Hepatocyte (in vitro differentiated cells): ENCODE measurements around the gene CACNG6. TPM values are rescaled to one million over a fixed set of nuclear protein-coding genes. Genes with fewer than 3 reads are reported as not detected.

Experiments
- DNase-seq: peaks from one replicate; pipeline ENCODE4 v3.0.0-alpha.2; 2016; ENCODE audit warnings: low spot score
- H2AFZ ChIP-seq: fragments of 200-600 bp; sonication (generic); 2 replicates; pipeline ENCODE4 v1.6.0; 2016; ENCODE audit warnings: antibody characterized with exemption, mild to moderate bottlenecking
- H3K27ac ChIP-seq: fragments of 200-600 bp; sonication (generic); 2 replicates; pipeline ENCODE4 v1.5.1; 2016; ENCODE audit warnings: mild to moderate bottlenecking
- H3K27me3 ChIP-seq: fragments of 200-600 bp; sonication (generic); 2 replicates; pipeline ENCODE4 v1.6.1; 2016
- H3K36me3 ChIP-seq: fragments of 200-600 bp; sonication (generic); replicated peaks from 2 replicates; pipeline ENCODE4 v1.5.1; 2016; ENCODE audit warnings: low read depth; ENCODE audit not compliant: insufficient read depth
- H3K4me1 ChIP-seq: fragments of 200-600 bp; sonication (generic); 2 replicates; pipeline ENCODE4 v1.5.1; 2016; ENCODE audit warnings: mild to moderate bottlenecking, moderate library complexity; ENCODE audit not compliant: insufficient read depth
- H3K4me2 ChIP-seq: fragments of 200-600 bp; sonication (generic); 2 replicates; pipeline ENCODE4 v1.6.0; 2016
- H3K4me3 ChIP-seq: fragments of 200-600 bp; sonication (generic); 2 replicates; pipeline ENCODE4 v1.5.1; 2016; ENCODE audit warnings: mild to moderate bottlenecking
- H3K79me2 ChIP-seq: fragments of 200-600 bp; sonication (generic); 2 replicates; pipeline ENCODE4 v1.6.0; 2017; ENCODE audit warnings: mild to moderate bottlenecking
- H3K9me2 ChIP-seq: fragments of 200-600 bp; sonication (generic); replicated peaks from 2 replicates; pipeline ENCODE4 v1.6.0; 2017; ENCODE audit warnings: mild to moderate bottlenecking; ENCODE audit not compliant: insufficient read depth
- H3K9me3 ChIP-seq: fragments of 200-600 bp; sonication (generic); 2 replicates; pipeline ENCODE4 v1.5.1; 2016; ENCODE audit warnings: low read depth, mild to moderate bottlenecking
- H4K20me1 ChIP-seq: fragments of 200-600 bp; sonication (generic); 2 replicates; pipeline ENCODE4 v1.6.0; 2016; ENCODE audit warnings: mild to moderate bottlenecking; ENCODE audit not compliant: insufficient read depth, poor library complexity, severe bottlenecking
- CTCF ChIP-seq: fragments of 200-600 bp; sonication (generic); IDR thresholded peaks from 2 replicates; pipeline ENCODE4 v1.5.1; 2016; ENCODE audit warnings: antibody characterized with exemption, mild to moderate bottlenecking; ENCODE audit not compliant: poor library complexity
- EZH2 ChIP-seq: fragments of 200-600 bp; sonication (generic); IDR thresholded peaks from 2 replicates; pipeline ENCODE4 v1.6.1; 2016; ENCODE audit warnings: antibody characterized with exemption, mild to moderate bottlenecking, borderline replicate concordance
- EZH2phosphoT487 ChIP-seq: fragments of 200-600 bp; sonication (generic); IDR thresholded peaks from one replicate; pipeline ENCODE4 v1.6.1; 2018; ENCODE audit warnings: antibody characterized with exemption, mild to moderate bottlenecking, low read depth, moderate library complexity; ENCODE audit not compliant: unreplicated experiment, severe bottlenecking
- WGBS: methylation state at CpG from one replicate; pipeline ENCODE4 v1.1.6; 2016; ENCODE audit warnings: low lambda C conversion rate; ENCODE audit errors: missing lambda C conversion rate; 5-methylcytosine and 5-hydroxymethylcytosine counted together
- polyA plus RNA-seq: library from polyadenylated mRNA; unstranded; fragments of >200 nt; fragmentation: Nextera tagmentation; extraction: Ambion mirVana; gene quantifications from 2 replicates; pipeline ENCODE4 v1.2.1, GENCODE V29; 2016
- total RNA-seq: library from RNA; depleted of rRNA; stranded (reverse); fragments of >200 nt; gene quantifications from 2 replicates; pipeline ENCODE4 v1.2.3, GENCODE V29; 2014

The CACNG6 gene
- total and polyA plus RNA-seq, 2 experiments from 2014 or later = 0.23 TPM; not detected in 1

- Histone ChIP-seq H3K36me3 (no peaks in the 10 kb centered on the region), H3K9me3 (no peaks in the 10 kb centered on the region), H3K27me3 (no peaks in the 10 kb centered on the region), H3K79me2 (no peaks in the 10 kb centered on the region), H3K9me2 (no peaks in the 10 kb centered on the region), H3K4me1 (no peaks in the 10 kb centered on the region), H3K4me2 (no peak overlapping the region), H4K20me1 (no peaks in the 10 kb centered on the region), H3K27ac (no peak overlapping the region), H3K4me3 (no peak overlapping the region), H2AFZ (no peak overlapping the region)
- WGBS = 59% methylated on average over 19 of the region's 19 CpGs
- no peak for TF ChIP-seq EZH2
- no peak for TF ChIP-seq CTCF
- no peak for TF ChIP-seq EZH2phosphoT487
- no peak for DNase-seq
These were observed 23.6 kb downstream of the CACNG6 start for GRCh38 chr19:54014920-54015560.

GRCh38 chr19:54017261-54017660, 25.8 kb downstream of the CACNG6 start:
- TF ChIP-seq EZH2 (no peak), EZH2phosphoT487 (no peak), CTCF (no peak)
- no peaks in the 10 kb centered on the region for H3K36me3 ChIP-seq
- no peak overlapping the region for H3K27ac ChIP-seq
- H4K20me1 ChIP-seq = no peaks in the 10 kb centered on the region
- 89% methylated on average over 3 of the region's 4 CpGs for WGBS
- H3K79me2 ChIP-seq = no peaks in the 10 kb centered on the region
- no peaks in the 10 kb centered on the region for H3K4me1 ChIP-seq
- no peaks in the 10 kb centered on the region for H3K27me3 ChIP-seq
- no peaks in the 10 kb centered on the region for H3K9me2 ChIP-seq
- no peak overlapping the region for H2AFZ ChIP-seq
- H3K9me3 ChIP-seq = no peaks in the 10 kb centered on the region
- no peak overlapping the region for H3K4me3 ChIP-seq
- H3K4me2 ChIP-seq = no peak overlapping the region
- no peak for DNase-seq

- Histone ChIP-seq H3K9me2 (no peaks in the 10 kb centered on the region), H3K4me2 (no peak overlapping the region), H4K20me1 (no peaks in the 10 kb centered on the region), H2AFZ (no peak overlapping the region), H3K79me2 (no peaks in the 10 kb centered on the region), H3K36me3 (no peaks in the 10 kb centered on the region), H3K9me3 (no peaks in the 10 kb centered on the region), H3K27ac (no peak overlapping the region), H3K27me3 (no peaks in the 10 kb centered on the region), H3K4me1 (no peaks in the 10 kb centered on the region), H3K4me3 (no peak overlapping the region)
- DNase-seq = no peak
- 78% methylated on average over 8 of the region's 8 CpGs for WGBS
- TF ChIP-seq CTCF (no peak), EZH2phosphoT487 (no peak), EZH2 (no peak)
These were observed 29.9 kb downstream of the CACNG6 start for GRCh38 chr19:54021363-54021762.

- no peaks in the 10 kb centered on the region for H3K4me1 ChIP-seq
- no peaks in the 10 kb centered on the region for H3K9me2 ChIP-seq
- no peaks in the 10 kb centered on the region for H3K27me3 ChIP-seq
- H3K27ac ChIP-seq = no peak overlapping the region
- DNase-seq = no peak
- H3K4me3 ChIP-seq = no peak overlapping the region
- H2AFZ ChIP-seq = no peak overlapping the region
- whole genome bisulfite sequencing = 85% methylated on average over 13 of the region's 13 CpGs
- H3K4me2 ChIP-seq = no peak overlapping the region
- no peaks in the 10 kb centered on the region for H3K9me3 ChIP-seq
- no peaks in the 10 kb centered on the region for H4K20me1 ChIP-seq
- H3K36me3 ChIP-seq = no peaks in the 10 kb centered on the region
- no peak for TF ChIP-seq CTCF
- TF ChIP-seq EZH2phosphoT487 = no peak
- TF ChIP-seq EZH2 = no peak
- H3K79me2 ChIP-seq = no peaks in the 10 kb centered on the region
These were observed 30.5 kb downstream of the CACNG6 start for GRCh38 chr19:54021932-54022331.
